Mammary epithelial cell (primary cell): ENCODE measurements around the gene TSPAN3.

ENCODE experiments used
- CTCF ChIP-seq, 2 donors: IDR thresholded peaks in 1 of 2; conservative IDR thresholded peaks in 1 of 2; 2 replicates each; pipeline ENCODE4 v1.5.1; 2011 to 2012; ENCODE audit warnings: inconsistent platforms in 2 of 2, low read length in 2 of 2, mild to moderate bottlenecking in 2 of 2, control low read depth in 1 of 2, low read depth in 1 of 2; ENCODE audit not compliant: insufficient read depth in 1 of 2; ENCODE audit errors: extremely low read depth in 1 of 2
- EZH2 ChIP-seq: IDR thresholded peaks from 2 replicates; pipeline ENCODE4 v1.6.1; 2012; ENCODE audit warnings: low read length, inconsistent platforms, borderline replicate concordance

GRCh38 chr15:77064063-77064462, 6.8 kb downstream of the TSPAN3 start:
- TF ChIP-seq CTCF (conservative IDR thresholded peaks at IDR 0.05 in 1 of 2, IDR thresholded peaks at IDR 0.05 in 1 of 2; ENCODE audit: extremely low read depth in 1 of 2, insufficient read depth in 1 of 2, low read depth in 1 of 2, low read length in 2 of 2) (no peak), EZH2 (no peak)
